NCI-H2196 treated with DMSO at 0.1 percent for 48 hours (cell line): ENCODE results near the gene DUSP5.
A peak's percentile ranks its signal among the peaks of the same experiment; 100 is the strongest.
"Not testable (repeated sequence)": the region's sequence is repeated elsewhere in the genome, so short reads cannot be mapped to it uniquely, and the experiment has no call there.

Experiments
- DNase-seq: peaks from one replicate; lab custom pipeline; 2025; ENCODE audit not compliant: unreplicated experiment; lab: John Stamatoyannopoulos, UW

DUSP5 gene, protein sequence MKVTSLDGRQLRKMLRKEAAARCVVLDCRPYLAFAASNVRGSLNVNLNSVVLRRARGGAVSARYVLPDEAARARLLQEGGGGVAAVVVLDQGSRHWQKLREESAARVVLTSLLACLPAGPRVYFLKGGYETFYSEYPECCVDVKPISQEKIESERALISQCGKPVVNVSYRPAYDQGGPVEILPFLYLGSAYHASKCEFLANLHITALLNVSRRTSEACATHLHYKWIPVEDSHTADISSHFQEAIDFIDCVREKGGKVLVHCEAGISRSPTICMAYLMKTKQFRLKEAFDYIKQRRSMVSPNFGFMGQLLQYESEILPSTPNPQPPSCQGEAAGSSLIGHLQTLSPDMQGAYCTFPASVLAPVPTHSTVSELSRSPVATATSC

DNA sequence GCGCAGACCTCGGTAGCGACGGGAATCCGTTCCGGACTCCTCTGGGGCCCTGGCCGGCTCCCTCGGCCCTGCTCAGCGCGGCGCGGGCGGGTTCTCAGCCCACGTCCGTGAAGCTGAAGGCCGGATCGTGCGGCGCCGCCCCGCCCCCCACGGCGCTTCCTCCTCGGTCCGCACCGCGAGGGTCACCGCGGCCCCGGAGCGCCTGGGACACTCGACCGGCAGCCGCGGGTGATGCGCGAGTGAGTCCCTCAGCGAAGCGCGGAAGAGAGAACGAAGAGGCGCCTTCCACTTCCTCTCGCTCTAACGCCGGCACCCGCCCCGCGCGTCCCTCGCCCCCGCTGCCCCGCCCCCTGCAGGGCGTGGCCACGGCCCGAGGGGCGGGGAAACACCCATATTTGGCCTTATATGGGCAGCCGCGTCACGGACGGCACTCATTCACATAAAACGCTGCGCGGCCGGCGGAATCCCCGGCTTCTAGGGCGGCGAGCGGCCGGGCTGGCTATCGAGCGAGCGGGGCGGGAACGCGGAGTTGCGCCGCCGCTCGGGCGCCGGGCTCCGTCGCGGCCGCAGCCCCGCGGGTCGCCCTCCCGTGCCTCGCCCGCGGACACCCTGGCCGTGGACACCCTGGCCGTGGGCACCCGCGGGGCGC lies at the start of gene DUSP5:
TSS of gene DUSP5 (plus strand) at position 470 of the 649 bp plus-strand sequence. CDS start 215 bp downstream, outside the sequence.
- DNase-seq: peak; percentile 48

- no peak for DNase-seq
Observed at GRCh38 chr10:110448682-110449418, 48.9 kb upstream of the DUSP5 start.

- DNase-seq: no peak
Observed at GRCh38 chr10:110455446-110455845, 42.3 kb upstream of the DUSP5 start.

- no peak for DNase-seq
Observed at GRCh38 chr10:110456046-110456445, 41.7 kb upstream of the DUSP5 start.

GRCh38 chr10:110456523-110457091 lies 41.1 kb upstream of the DUSP5 start:
- no peak for DNase-seq

DNA sequence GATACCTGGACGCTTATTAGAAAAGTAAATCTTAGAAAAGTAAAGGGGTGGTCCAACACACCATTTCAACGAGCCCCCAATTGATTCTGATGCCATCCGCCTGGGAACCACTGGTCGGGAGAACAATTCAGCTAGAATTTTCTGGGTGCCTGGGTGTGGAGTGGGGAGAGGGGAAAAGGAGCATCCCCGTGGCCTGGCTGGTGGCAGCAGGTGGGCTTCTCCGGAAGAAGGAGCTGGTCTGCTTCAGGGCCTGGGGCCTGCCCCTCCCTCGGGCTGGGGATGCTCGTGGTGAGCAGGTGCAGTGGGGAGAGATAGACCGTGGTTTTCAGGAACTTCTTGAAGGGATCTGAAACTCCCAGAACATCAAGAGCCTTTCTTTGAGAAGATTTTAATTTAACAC lies 39.9 kb upstream of the DUSP5 start:
- DNase-seq: no peak

DNA sequence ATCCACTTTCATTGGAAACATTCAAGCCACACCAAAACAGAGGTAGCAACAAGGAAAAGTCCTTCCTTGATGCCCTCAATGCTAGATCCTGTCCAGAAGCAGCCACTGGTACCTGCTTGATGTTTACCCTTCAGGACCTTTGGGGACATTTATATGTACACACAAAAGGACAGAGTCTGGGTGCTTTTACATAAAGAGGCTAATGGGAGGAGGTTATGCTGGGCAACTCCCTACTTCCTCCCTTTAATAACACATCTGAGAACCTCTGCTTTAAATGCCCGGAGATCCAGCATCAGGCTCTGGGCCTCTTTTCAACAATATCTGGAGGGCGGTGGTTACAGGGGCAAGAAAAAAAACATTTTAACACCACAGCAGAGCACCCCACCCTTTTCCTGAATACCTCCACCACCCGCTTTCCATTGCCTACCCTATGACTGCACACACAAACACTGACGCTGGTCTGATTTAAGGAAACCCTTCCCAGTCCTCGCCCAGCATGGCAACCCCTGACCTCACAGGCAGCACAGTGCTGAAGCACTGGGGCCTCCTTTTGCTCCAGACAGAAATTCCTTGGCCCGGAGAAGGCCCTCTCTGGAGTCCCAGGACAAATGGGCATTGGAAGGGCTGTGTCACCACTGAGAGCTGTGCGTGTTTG lies 39.3 kb upstream of the DUSP5 start:
- DNase-seq: no peak

GRCh38 chr10:110459600-110459999 lies 38.1 kb upstream of the DUSP5 start:
- DNase-seq: no peak

GRCh38 chr10:110460111-110460809 lies 37.4 kb upstream of the DUSP5 start:
- peak; percentile 27 for DNase-seq

DNA sequence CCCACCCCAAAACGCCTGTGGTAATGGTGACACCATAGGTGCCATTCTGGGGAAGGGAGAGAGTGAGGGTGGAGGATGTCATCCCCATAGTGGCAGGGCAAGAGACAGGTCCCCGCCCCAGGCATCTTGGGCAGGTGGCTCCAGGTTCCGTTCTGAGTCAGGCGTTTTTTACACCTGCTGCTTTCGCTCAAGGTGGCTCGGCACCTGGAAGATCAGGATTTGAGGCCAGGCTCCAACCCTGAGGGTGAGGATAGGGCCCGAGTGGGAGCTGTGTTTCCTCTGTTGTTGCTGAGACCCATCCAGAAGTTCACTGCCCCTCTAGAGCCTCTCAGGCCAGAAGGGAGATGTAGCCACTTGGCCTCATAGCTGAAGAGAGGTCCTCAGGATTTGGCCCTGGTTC lies 36.6 kb upstream of the DUSP5 start:
- no peak for DNase-seq

DNA sequence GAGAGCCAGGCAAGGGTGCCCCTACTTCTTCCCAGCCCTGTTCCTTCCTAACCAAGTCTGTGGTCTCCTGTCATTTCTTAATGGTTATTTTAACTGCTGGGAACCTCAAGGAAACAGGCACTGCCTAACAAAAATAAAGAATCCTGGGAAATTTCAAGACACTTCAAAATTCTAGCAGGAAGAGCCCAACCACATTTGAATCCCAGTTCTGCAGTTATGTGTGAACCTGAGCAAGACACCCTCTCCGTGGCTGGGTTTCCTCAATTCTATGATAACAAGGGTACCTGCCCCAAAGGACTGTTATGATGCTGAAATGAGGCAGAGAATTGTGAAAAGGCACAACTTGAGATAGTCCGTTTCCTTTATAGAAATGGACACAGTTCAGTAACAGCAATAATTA lies 36.2 kb upstream of the DUSP5 start:
- DNase-seq: no peak

- DNase-seq: no peak
Observed at GRCh38 chr10:110462166-110463095, 35.3 kb upstream of the DUSP5 start.

- DNase-seq: not testable (repeated sequence)
Observed at GRCh38 chr10:110468258-110468657, 29.4 kb upstream of the DUSP5 start.

GRCh38 chr10:110470541-110470940 lies 27.2 kb upstream of the DUSP5 start:
- DNase-seq: not testable (repeated sequence)

DNA sequence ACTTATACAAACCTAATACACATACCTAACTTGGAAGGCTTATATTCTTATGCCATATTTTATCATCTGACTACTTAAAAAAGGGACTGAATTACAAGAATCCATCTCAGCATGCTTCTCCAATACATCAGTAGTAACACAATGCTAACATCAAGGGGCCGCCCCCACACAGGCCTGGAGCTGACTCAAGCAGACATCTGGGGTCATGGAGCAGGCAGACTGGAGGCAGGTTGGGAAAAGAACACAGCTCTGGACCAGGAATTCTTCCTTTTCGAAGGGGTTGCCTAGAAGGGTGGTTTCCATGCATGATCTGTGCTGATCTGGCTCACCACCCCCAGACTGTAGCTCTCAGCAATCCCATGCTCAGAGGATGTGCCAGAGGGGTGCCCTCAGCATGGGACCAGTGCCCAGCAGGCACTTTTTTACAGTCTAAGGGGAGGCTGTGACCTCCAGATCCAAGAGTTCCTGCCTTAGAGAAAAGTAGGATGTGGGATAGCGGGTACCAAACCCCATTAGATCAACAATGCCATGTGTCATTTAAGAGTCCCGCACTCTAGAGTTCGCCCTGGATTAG lies 26.1 kb upstream of the DUSP5 start:
- no peak for DNase-seq

DNA sequence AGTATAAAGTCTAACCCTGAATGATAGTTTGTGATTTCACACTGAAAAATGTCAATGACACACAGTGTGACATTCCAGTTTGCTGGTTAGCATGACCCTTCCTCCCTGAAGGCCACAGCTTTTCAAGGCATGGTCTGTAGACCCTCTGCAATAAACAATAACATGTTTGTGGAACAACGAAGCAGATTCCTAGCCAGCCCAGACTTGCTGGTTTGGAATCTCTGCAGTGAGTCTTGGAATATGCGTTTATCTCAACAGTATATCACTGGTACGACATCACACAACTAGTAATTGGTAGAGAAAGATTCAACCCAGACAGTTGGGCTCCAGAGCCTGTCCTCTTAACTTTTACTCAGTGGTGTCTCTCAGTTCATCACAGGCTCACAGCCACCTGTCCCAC lies 23.7 kb upstream of the DUSP5 start:
- no peak for DNase-seq

GRCh38 chr10:110474826-110475225 lies 22.9 kb upstream of the DUSP5 start:
- no peak for DNase-seq

DNA sequence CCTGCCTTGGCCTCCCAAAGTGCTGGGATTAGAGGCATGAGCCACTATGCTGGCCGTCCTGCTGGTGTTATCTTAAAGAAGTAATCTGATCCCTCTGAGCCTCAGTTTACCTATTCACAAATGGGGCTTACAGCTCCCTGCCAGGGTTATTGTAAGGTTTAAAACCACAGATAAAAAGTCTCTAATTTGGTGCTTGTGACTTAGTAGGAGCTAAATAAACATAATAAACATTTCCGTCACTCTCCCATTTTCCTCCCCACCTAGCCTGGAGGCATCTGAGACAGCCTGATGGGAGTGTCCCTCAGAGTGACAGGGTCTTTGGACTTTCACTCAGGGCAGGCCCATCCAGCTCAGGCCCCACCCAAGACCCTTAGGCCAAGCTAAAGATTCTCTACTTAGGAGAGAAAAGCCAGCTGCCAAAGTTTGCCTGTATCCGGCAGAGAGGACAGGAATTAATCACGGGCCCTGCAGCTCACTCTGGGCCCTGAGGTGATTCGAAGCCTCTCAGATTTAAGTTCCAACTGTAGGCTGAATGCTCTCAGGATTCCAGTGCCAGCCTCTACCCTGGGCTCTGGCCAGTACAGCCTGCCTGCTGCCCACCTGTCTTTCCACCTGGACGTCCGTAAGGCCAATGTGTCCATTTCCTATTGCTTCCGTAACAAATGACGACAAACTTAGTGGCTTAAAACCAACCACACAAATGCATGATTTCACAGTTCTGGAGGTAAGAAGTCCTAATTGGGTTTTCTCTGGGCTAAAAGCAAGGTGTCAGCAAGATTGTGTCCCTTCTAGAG lies 21.8 kb upstream of the DUSP5 start:
- no peak for DNase-seq
